Measurements from ENCODE around the gene DIP2A. TPM values are rescaled to one million over a fixed set of nuclear protein-coding genes. Genes with fewer than 3 reads are reported as not detected.

Gene DIP2A
- polyA plus RNA-seq, 1 donor from 2014 or later: 45.0 TPM

DNA sequence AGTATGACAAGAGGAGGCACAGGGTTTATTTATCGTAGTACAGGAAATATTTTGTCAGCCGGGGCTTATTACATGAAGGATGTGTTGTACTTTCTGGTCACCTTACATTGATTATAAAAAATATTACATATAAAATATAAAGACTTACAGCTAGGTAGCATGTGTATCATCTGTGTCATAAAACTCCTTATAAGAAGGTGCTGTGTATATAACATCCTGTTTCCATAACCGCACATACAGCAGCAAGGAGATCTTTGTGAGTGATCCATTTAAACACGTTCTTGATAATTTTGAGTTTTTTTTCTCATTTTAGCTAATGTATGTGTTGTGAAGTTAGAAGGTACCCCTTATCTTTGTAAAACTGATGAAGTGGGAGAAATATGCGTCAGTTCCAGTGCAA, 86.1 kb downstream of the DIP2A start:
- Histone ChIP-seq H3K79me2 (replicated peaks; ENCODE audit: insufficient read depth, low read length) (no peaks in the 10 kb centered on the region), H3K27ac (ENCODE audit: low read length) (no peak overlapping the region), H3K4me3 (ENCODE audit: low read length) (no peak overlapping the region), H3F3A (ENCODE audit: insufficient read depth, low read length, poor library complexity, severe bottlenecking) (no peaks in the 10 kb centered on the region), H3K4me2 (ENCODE audit: low read length) (no peak overlapping the region), H2AFZ (ENCODE audit: low read depth, low read length) (no peak overlapping the region), H3K36me3 (ENCODE audit: insufficient read depth, low read length) (peaks cover 4% of the 10 kb centered on the region), H3K9ac (ENCODE audit: low read length) (no peak overlapping the region), H3K27me3 (ENCODE audit: insufficient read depth, low read depth, low read length) (no peaks in the 10 kb centered on the region), H3K9me3 (ENCODE audit: low read length) (no peaks in the 10 kb centered on the region), H3K9me2 (ENCODE audit: insufficient read depth, low read length) (no peaks in the 10 kb centered on the region), H4K20me1 (ENCODE audit: insufficient read depth) (no peaks in the 10 kb centered on the region)
- no peak for TF ChIP-seq EP300 (conservative IDR thresholded peaks at IDR 0.05; ENCODE audit: poor library complexity, severe bottlenecking)
- no peak for TF ChIP-seq MXI1 (conservative IDR thresholded peaks at IDR 0.05; ENCODE audit: poor library complexity, severe bottlenecking)
- no peak for TF ChIP-seq TAF1 (IDR thresholded peaks at IDR 0.05; ENCODE audit: low read depth)
- TF ChIP-seq POLR2AphosphoS5 (IDR thresholded peaks at IDR 0.05): no peak
- TF ChIP-seq, protein P1, sequence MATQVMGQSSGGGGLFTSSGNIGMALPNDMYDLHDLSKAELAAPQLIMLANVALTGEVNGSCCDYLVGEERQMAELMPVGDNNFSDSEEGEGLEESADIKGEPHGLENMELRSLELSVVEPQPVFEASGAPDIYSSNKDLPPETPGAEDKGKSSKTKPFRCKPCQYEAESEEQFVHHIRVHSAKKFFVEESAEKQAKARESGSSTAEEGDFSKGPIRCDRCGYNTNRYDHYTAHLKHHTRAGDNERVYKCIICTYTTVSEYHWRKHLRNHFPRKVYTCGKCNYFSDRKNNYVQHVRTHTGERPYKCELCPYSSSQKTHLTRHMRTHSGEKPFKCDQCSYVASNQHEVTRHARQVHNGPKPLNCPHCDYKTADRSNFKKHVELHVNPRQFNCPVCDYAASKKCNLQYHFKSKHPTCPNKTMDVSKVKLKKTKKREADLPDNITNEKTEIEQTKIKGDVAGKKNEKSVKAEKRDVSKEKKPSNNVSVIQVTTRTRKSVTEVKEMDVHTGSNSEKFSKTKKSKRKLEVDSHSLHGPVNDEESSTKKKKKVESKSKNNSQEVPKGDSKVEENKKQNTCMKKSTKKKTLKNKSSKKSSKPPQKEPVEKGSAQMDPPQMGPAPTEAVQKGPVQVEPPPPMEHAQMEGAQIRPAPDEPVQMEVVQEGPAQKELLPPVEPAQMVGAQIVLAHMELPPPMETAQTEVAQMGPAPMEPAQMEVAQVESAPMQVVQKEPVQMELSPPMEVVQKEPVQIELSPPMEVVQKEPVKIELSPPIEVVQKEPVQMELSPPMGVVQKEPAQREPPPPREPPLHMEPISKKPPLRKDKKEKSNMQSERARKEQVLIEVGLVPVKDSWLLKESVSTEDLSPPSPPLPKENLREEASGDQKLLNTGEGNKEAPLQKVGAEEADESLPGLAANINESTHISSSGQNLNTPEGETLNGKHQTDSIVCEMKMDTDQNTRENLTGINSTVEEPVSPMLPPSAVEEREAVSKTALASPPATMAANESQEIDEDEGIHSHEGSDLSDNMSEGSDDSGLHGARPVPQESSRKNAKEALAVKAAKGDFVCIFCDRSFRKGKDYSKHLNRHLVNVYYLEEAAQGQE (IDR thresholded peaks at IDR 0.05; ENCODE audit: borderline replicate concordance): no peak
- no peak for TF ChIP-seq EZH2 (IDR thresholded peaks at IDR 0.05; ENCODE audit: borderline replicate concordance, insufficient read depth, low read length, poor library complexity, severe bottlenecking)
- TF ChIP-seq, protein P2, sequence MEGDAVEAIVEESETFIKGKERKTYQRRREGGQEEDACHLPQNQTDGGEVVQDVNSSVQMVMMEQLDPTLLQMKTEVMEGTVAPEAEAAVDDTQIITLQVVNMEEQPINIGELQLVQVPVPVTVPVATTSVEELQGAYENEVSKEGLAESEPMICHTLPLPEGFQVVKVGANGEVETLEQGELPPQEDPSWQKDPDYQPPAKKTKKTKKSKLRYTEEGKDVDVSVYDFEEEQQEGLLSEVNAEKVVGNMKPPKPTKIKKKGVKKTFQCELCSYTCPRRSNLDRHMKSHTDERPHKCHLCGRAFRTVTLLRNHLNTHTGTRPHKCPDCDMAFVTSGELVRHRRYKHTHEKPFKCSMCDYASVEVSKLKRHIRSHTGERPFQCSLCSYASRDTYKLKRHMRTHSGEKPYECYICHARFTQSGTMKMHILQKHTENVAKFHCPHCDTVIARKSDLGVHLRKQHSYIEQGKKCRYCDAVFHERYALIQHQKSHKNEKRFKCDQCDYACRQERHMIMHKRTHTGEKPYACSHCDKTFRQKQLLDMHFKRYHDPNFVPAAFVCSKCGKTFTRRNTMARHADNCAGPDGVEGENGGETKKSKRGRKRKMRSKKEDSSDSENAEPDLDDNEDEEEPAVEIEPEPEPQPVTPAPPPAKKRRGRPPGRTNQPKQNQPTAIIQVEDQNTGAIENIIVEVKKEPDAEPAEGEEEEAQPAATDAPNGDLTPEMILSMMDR (IDR thresholded peaks at IDR 0.05; ENCODE audit: poor library complexity, severe bottlenecking): no peak
- TF ChIP-seq SMC3 (conservative IDR thresholded peaks at IDR 0.05; ENCODE audit: poor library complexity): no peak
- TF ChIP-seq RAD21 (conservative IDR thresholded peaks at IDR 0.05): no peak

DNA sequence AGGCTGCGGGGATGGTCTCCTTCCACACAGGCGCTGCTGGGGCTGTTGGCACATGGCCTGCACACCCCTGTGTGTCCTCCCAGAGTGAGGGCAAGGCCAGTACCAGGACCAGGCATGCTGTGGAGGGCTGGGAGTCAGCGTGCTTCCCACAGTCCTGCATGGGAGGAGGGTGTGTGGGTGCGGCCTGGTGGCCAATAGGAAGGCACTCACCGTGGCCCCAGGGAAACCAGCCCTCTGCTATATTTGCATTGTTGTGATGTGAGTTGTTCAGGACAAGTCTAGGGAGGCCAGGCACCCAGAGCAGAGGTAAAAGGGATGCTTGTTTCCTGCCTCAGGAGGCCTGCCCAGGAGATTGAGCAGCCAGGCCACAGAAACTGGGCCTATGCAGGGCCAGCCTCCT, 86.7 kb downstream of the DIP2A start:
- no peaks in the 10 kb centered on the region for H3K9me3 ChIP-seq (ENCODE audit: low read length)
- H2AFZ ChIP-seq (ENCODE audit: low read depth, low read length): no peak overlapping the region
- no peak overlapping the region for H3K4me3 ChIP-seq (ENCODE audit: low read length)
- no peak overlapping the region for H3K9ac ChIP-seq (ENCODE audit: low read length)
- no peaks in the 10 kb centered on the region for H3K9me2 ChIP-seq (ENCODE audit: insufficient read depth, low read length)
- no peak for TF ChIP-seq SMC3 (conservative IDR thresholded peaks at IDR 0.05; ENCODE audit: poor library complexity)
- TF ChIP-seq, protein P1 (IDR thresholded peaks at IDR 0.05; ENCODE audit: borderline replicate concordance): no peak
- TF ChIP-seq POLR2AphosphoS5 (IDR thresholded peaks at IDR 0.05): no peak
- TF ChIP-seq, protein P2 (IDR thresholded peaks at IDR 0.05; ENCODE audit: poor library complexity, severe bottlenecking): no peak
- no peak for TF ChIP-seq MXI1 (conservative IDR thresholded peaks at IDR 0.05; ENCODE audit: poor library complexity, severe bottlenecking)
- TF ChIP-seq EP300 (conservative IDR thresholded peaks at IDR 0.05; ENCODE audit: poor library complexity, severe bottlenecking): no peak
- no peak for TF ChIP-seq TAF1 (IDR thresholded peaks at IDR 0.05; ENCODE audit: low read depth)
- no peak for TF ChIP-seq RAD21 (conservative IDR thresholded peaks at IDR 0.05)
- no peak for TF ChIP-seq EZH2 (IDR thresholded peaks at IDR 0.05; ENCODE audit: borderline replicate concordance, insufficient read depth, low read length, poor library complexity, severe bottlenecking)
- no peak overlapping the region for H3K27ac ChIP-seq (ENCODE audit: low read length)
- H3K36me3 ChIP-seq (ENCODE audit: insufficient read depth, low read length): peaks cover 4% of the 10 kb centered on the region
- no peak overlapping the region for H3K4me2 ChIP-seq (ENCODE audit: low read length)
- H3K79me2 ChIP-seq (replicated peaks; ENCODE audit: insufficient read depth, low read length): no peaks in the 10 kb centered on the region
- H3K27me3 ChIP-seq (ENCODE audit: insufficient read depth, low read depth, low read length): no peaks in the 10 kb centered on the region
- H4K20me1 ChIP-seq (ENCODE audit: insufficient read depth): no peaks in the 10 kb centered on the region
- H3F3A ChIP-seq (ENCODE audit: insufficient read depth, low read length, poor library complexity, severe bottlenecking): no peaks in the 10 kb centered on the region
